NT2/D1 (cell line): Measurements from ENCODE around the gene SEMA7A.

Experiments used
- DNase-seq: peaks from one replicate; pipeline ENCODE4 v3.0.0-alpha.2; 2011; ENCODE audit warnings: low read depth, low spot score
- H3K27me3 ChIP-seq: 2 replicates; pipeline ENCODE4 v1.6.0; 2011; ENCODE audit warnings: mild to moderate bottlenecking; ENCODE audit not compliant: insufficient read length, insufficient read depth
- H3K36me3 ChIP-seq: 2 replicates; pipeline ENCODE4 v1.6.1; 2011; ENCODE audit warnings: mild to moderate bottlenecking, low read length, mixed read lengths; ENCODE audit not compliant: insufficient read depth, insufficient read length
- H3K4me1 ChIP-seq: 2 replicates; pipeline ENCODE4 v1.5.1; 2011; ENCODE audit not compliant: insufficient read depth, insufficient read length
- H3K4me3 ChIP-seq: 2 replicates; pipeline ENCODE4 v1.5.1; 2011; ENCODE audit warnings: low read depth; ENCODE audit not compliant: insufficient read length
- H3K9ac ChIP-seq: 2 replicates; pipeline ENCODE4 v1.6.0; 2011; ENCODE audit warnings: low read depth; ENCODE audit not compliant: insufficient read length
- H3K9me3 ChIP-seq: 2 replicates; pipeline ENCODE4 v1.5.1; 2011; ENCODE audit warnings: mild to moderate bottlenecking, low read length; ENCODE audit not compliant: insufficient read depth
- SUZ12 ChIP-seq: IDR thresholded peaks from 2 replicates; pipeline ENCODE4 v1.6.1; 2011; ENCODE audit not compliant: insufficient read length, insufficient read depth; ENCODE audit errors: extremely low read depth
- YY1 ChIP-seq: IDR thresholded peaks from 2 replicates; pipeline ENCODE4 v1.6.1; 2011; ENCODE audit not compliant: insufficient read length, insufficient read depth
- ZNF274 ChIP-seq: IDR thresholded peaks from 2 replicates; pipeline ENCODE4 v1.6.1; 2011; ENCODE audit warnings: mild to moderate bottlenecking, low read depth, low read length

Gene SEMA7A

GRCh38 chr15:74378848-74379247, 54.9 kb downstream of the SEMA7A start:
- Histone ChIP-seq H3K4me1 (peaks cover 15% of the 10 kb centered on the region), H3K4me3 (no peak overlapping the region), H3K36me3 (no peaks in the 10 kb centered on the region), H3K27me3 (peaks cover 7% of the 10 kb centered on the region), H3K9ac (no peak overlapping the region), H3K9me3 (no peaks in the 10 kb centered on the region)
- DNase-seq, result no peak
- no peak for TF ChIP-seq SUZ12
- TF ChIP-seq YY1, result no peak
- TF ChIP-seq ZNF274, result no peak

GRCh38 chr15:74377831-74378766, 55.7 kb downstream of the SEMA7A start:
- Histone ChIP-seq H3K4me1 (peaks cover 19% of the 10 kb centered on the region), H3K9me3 (no peaks in the 10 kb centered on the region), H3K36me3 (no peaks in the 10 kb centered on the region), H3K9ac (no peak overlapping the region), H3K27me3 (peaks cover 7% of the 10 kb centered on the region), H3K4me3 (no peak overlapping the region)
- DNase-seq, result no peak
- TF ChIP-seq YY1 (no peak), ZNF274 (no peak), SUZ12 (no peak)

GRCh38 chr15:74376825-74377581, 56.8 kb downstream of the SEMA7A start:
- H3K9ac ChIP-seq, result no peak overlapping the region
- no peaks in the 10 kb centered on the region for H3K9me3 ChIP-seq
- H3K27me3 ChIP-seq, result peaks cover 7% of the 10 kb centered on the region
- peaks cover 18% of the 10 kb centered on the region for H3K4me1 ChIP-seq
- no peak for DNase-seq
- H3K36me3 ChIP-seq, result no peaks in the 10 kb centered on the region
- H3K4me3 ChIP-seq, result no peak overlapping the region
- TF ChIP-seq YY1, result no peak
- no peak for TF ChIP-seq SUZ12
- TF ChIP-seq ZNF274, result no peak

- peaks cover 7% of the 10 kb centered on the region for H3K27me3 ChIP-seq
- no peak for DNase-seq
- H3K9ac ChIP-seq, result no peak overlapping the region
- TF ChIP-seq SUZ12, result no peak
- no peak for TF ChIP-seq YY1
- no peak for TF ChIP-seq ZNF274
- peaks cover 18% of the 10 kb centered on the region for H3K4me1 ChIP-seq
- no peak overlapping the region for H3K4me3 ChIP-seq
- H3K9me3 ChIP-seq, result no peaks in the 10 kb centered on the region
- H3K36me3 ChIP-seq, result no peaks in the 10 kb centered on the region
Measured at GRCh38 chr15:74376226-74376625, 57.5 kb downstream of the SEMA7A start.

GRCh38 chr15:74375303-74375693, 58.5 kb downstream of the SEMA7A start:
- Histone ChIP-seq H3K9me3 (no peaks in the 10 kb centered on the region), H3K27me3 (peaks cover 7% of the 10 kb centered on the region), H3K9ac (no peak overlapping the region), H3K36me3 (peaks cover 3% of the 10 kb centered on the region), H3K4me1 (peaks cover 16% of the 10 kb centered on the region), H3K4me3 (no peak overlapping the region)
- no peak for TF ChIP-seq SUZ12
- no peak for TF ChIP-seq YY1
- TF ChIP-seq ZNF274, result no peak
- peak; percentile 74 for DNase-seq

- H3K27me3 ChIP-seq, result peaks cover 7% of the 10 kb centered on the region
- peaks cover 3% of the 10 kb centered on the region for H3K36me3 ChIP-seq
- peaks cover 16% of the 10 kb centered on the region for H3K4me1 ChIP-seq
- peak overlapping the region; percentile 58 for H3K4me3 ChIP-seq
- H3K9me3 ChIP-seq, result no peaks in the 10 kb centered on the region
- no peak overlapping the region for H3K9ac ChIP-seq
- no peak for TF ChIP-seq ZNF274
- no peak for TF ChIP-seq YY1
- no peak for TF ChIP-seq SUZ12
- no peak for DNase-seq
Measured at GRCh38 chr15:74374648-74375302, 59.0 kb downstream of the SEMA7A start.
